Neural progenitor cell (in vitro differentiated cells): ENCODE data around the gene NOBOX.
"Not testable (repeated sequence)": the region's sequence is repeated elsewhere in the genome, so short reads cannot be mapped to it uniquely, and the experiment has no call there.

Source experiments
- CTCF ChIP-seq: fragments of 200-600 bp; sonication (generic); IDR thresholded peaks from 2 replicates; pipeline ENCODE4 v1.5.1; 2017; ENCODE audit warnings: antibody characterized with exemption, mild to moderate bottlenecking
- EZH2 ChIP-seq: fragments of 200-600 bp; sonication (generic); IDR thresholded peaks from 2 replicates; pipeline ENCODE4 v1.6.1; 2017; ENCODE audit warnings: antibody characterized with exemption, mild to moderate bottlenecking, moderate library complexity

DNA sequence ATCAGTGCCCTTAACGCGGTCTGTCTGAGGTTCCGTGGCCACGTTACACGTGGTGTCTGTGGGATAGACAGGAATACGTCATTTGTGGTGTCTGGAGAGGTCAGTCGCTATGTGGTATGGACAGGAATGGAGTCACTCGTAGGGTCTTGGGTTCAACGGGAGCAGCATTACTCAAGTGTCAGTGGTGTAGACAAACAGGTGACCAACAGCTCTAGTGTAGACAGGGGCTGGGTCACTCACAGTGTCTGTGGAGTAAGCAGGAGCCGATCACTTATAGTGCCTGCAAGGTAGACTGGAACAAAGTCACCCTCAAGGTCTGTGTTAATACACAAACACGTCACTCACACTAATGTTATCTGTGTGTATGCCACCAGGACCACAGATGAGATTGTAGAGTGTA, 46.6 kb downstream of the NOBOX start:
- not testable (repeated sequence) for TF ChIP-seq CTCF, EZH2
